ENCODE measurements around the gene LRRK1.

DNA sequence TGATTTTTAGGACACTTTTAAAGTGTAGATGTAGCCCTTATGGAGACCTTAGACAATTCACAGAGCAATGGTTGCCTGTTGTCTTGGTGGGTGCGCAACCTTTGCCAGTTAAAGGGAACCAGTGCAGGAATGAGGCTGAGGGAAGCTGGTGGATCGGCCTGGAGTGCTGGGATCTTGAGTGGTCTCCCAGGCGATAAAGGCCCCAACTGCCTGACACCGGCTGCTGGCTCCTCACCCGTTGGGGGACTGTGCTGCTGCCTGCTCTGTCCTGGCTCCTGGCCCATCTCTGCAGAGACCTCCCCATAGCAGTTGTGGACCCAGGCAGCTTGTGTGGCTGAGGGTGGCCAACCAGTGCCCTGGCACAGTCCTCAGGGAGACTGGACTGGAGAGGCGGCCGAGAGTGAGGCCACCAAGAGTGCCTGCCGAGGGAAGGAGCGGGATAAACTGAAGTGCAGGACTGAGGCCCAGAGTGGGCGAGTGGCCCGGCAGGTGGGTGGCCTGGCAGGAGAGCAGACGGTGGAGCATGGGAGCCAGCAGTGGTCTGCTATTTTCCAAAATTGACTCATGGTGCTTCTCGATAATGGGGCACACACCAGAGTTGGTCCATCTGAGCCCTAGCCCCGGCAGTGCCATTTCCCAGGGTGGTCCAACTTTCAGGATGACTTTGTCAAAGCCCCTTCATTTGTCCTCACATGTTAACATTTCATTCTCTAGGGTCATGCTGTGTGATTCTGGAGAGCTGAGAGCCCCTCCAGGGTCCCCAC lies 37.4 kb upstream of the LRRK1 start:
- TF ChIP-seq ELK1 (IDR thresholded peaks at IDR 0.05; ENCODE audit: borderline replicate concordance, low read depth, low read length) (no peak), CTCF (conservative IDR thresholded peaks at IDR 0.05; ENCODE audit: low read depth, low read length) (no peak), BHLHE40 (IDR thresholded peaks at IDR 0.05; ENCODE audit: low read depth, low read length) (no peak)
